Spinal cord (tissue), 10 donors: ENCODE data around the gene DIP2C. TPM values are rescaled to one million over a fixed set of nuclear protein-coding genes. Genes with fewer than 3 reads are reported as not detected.
"Not testable (repeated sequence)": the region's sequence is repeated elsewhere in the genome, so short reads cannot be mapped to it uniquely, and the experiment has no call there.

Source experiments
- DNase-seq, 6 donors: peaks; one replicate each; pipeline versions ENCODE4 v3.0.0 to v3.0.0-alpha.2; 2013 to 2015; ENCODE audit warnings: low spot score in 6 of 6, low read depth in 4 of 6
- H3K27ac ChIP-seq: one replicate; pipeline ENCODE4 v1.5.1; 2013; ENCODE audit warnings: low read depth, low read length, control low read depth
- H3K27me3 ChIP-seq: one replicate; pipeline ENCODE4 v1.6.1; 2013; ENCODE audit warnings: low read length; ENCODE audit not compliant: control insufficient read depth, insufficient read depth
- H3K36me3 ChIP-seq: one replicate; pipeline ENCODE4 v1.6.1; 2013; ENCODE audit warnings: low read length; ENCODE audit not compliant: control insufficient read depth, insufficient read depth
- H3K4me1 ChIP-seq: one replicate; pipeline ENCODE4 v1.6.1; 2013; ENCODE audit warnings: low read length; ENCODE audit not compliant: control insufficient read depth, insufficient read depth
- H3K4me3 ChIP-seq: one replicate; pipeline ENCODE4 v1.5.1; 2013; ENCODE audit warnings: low read depth, low read length, control low read depth
- H3K9me3 ChIP-seq: one replicate; pipeline ENCODE4 v1.6.1; 2013; ENCODE audit warnings: low read length; ENCODE audit not compliant: control insufficient read depth, insufficient read depth
- WGBS: methylation state at CpG from one replicate; pipeline ENCODE4 v1.1.5; 2013; ENCODE audit warnings: missing lambda C conversion rate; ENCODE audit not compliant: insufficient coverage; 5-methylcytosine and 5-hydroxymethylcytosine counted together
- polyA plus RNA-seq, 2 donors: library from polyadenylated mRNA; unstranded; fragments of 120-200 nt; gene quantifications; one replicate each; pipeline ENCODE4 v1.2.1, GENCODE V29; 2013; ENCODE audit not compliant: insufficient read length in 2 of 2
- total RNA-seq, 2 donors: library from RNA; depleted of rRNA in 1 of 2; stranded (reverse); fragments of 120-200 nt in 1 of 2; fragments of >200 nt in 1 of 2; gene quantifications; one replicate each; pipeline versions ENCODE4 v1.2.3 to v1.2.4, GENCODE V29; 2013 to 2014
- donor health status: healthy.

The DIP2C gene
- total and polyA plus RNA-seq, 4 donors, result 15.4 to 36.3 (median 29.3) TPM

DNA sequence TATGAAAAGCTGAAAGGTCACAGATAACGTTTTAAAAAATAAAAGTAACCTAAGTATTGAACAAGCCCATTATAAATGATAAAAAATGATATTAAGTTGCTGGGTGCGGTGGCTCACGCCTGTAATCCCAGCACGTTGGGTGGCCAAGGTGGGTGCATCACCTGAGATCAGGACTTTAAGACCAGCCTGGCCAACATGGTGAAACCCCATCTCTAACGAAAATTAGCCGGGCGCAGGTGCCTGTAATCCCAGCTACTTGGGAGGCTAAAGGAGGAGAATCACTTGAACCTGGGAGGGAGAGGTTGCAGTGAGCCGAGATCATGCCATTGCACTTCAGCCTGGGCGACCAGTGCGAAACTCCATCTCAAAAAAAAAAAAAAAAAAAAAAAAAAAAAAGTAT is 93.3 kb downstream of the DIP2C start:
- H3K27ac ChIP-seq, DNase-seq, H3K27me3 ChIP-seq, H3K36me3 ChIP-seq, H3K4me3 ChIP-seq, H3K9me3 ChIP-seq: not testable (repeated sequence)
- WGBS, result 100% methylated on average over 6 of the region's 10 CpGs
- peaks cover 29% of the 10 kb centered on the region for H3K4me1 ChIP-seq

DNA sequence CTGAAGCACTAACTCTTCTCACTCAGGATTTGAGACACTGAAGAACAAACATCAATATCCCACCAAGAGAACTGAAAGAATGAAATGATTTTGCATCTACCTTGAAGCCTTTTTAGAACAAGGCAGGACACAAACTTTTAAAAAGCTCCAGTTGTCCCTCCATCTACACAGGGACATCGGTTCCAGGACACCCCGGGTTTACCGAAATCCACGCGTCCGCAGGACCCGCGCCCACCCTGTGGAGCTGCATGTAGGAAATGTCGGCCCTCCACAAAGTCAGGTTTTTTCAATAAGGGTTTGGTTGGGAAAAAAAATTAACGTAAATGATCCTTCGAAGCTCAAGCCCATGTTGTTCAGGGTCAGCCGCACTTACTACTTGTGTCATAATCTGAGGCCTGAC is 94.0 kb downstream of the DIP2C start:
- Histone ChIP-seq H3K27me3 (no peaks in the 10 kb centered on the region), H3K27ac (no peak overlapping the region), H3K4me1 (peaks cover 29% of the 10 kb centered on the region), H3K4me3 (no peak overlapping the region), H3K36me3 (no peaks in the 10 kb centered on the region), H3K9me3 (no peaks in the 10 kb centered on the region)
- no peak for DNase-seq
- 94% methylated on average over 6 of the region's 12 CpGs for WGBS

DNA sequence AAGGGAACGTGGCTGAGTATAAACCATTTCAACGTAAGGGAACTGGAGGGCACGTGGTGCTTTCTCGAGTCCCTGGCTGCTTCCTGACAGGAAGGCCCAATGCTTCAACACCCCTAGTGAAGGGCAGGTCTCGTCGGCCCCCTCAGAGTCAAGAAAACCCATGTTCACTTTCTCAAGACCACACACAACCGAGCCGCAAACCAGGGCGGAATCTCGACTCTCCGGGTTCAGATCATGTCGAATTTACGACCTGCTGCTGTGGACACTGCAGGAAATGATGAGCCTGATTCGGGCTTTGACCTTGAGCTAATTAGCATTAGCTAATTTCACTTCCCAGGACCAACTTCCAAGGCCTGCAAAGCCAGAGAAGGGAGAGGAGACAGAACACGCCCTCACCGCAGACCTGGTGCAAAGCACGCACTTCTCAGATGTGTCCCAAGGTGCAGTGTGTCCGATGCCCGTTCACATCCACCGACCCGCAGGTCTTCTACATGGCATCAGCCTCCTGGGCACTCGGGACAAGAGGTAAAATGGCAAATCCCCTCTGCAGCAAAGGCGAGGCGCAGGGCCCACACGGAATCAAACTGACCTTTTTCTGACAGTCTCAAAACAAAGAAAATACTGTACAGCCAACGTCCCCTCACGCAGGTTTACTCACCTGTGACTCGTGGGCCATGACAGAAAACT is 94.7 kb downstream of the DIP2C start:
- H3K27me3 ChIP-seq, result no peaks in the 10 kb centered on the region
- H3K36me3 ChIP-seq, result no peaks in the 10 kb centered on the region
- peaks cover 22% of the 10 kb centered on the region for H3K4me1 ChIP-seq
- 90% methylated on average over 28 of the region's 28 CpGs for WGBS
- no peak overlapping the region for H3K4me3 ChIP-seq
- DNase-seq, result no peak
- H3K27ac ChIP-seq, result no peak overlapping the region
- H3K9me3 ChIP-seq, result no peaks in the 10 kb centered on the region

DNA sequence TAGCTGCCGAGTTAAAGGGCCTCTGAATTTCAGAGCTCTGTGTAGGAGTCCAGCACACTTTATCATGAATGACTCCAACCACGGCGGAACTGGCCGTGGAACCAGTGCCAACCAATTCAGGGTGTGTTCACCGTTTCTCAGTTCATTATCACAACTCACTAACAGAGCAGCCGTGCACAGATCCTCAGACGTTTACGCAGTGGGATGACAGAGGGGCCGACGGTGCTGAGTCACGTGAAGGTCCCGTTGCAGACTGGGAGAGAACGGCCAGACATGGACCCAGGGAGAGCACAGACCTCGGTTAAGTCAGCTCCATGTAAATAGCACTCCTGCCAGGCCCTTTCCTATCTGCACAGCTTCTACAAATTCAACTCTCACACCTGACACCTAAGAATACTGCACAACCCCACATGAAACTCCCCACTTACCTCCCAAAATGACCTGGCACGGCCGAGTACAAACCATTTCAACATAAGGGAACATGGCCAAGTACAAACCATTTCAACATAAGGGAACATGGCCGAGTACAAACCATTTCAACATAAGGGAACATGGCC is 95.5 kb downstream of the DIP2C start:
- no peaks in the 10 kb centered on the region for H3K9me3 ChIP-seq
- no peak overlapping the region for H3K27ac ChIP-seq
- no peaks in the 10 kb centered on the region for H3K27me3 ChIP-seq
- H3K36me3 ChIP-seq, result no peaks in the 10 kb centered on the region
- WGBS, result 74% methylated on average over 14 of the region's 17 CpGs
- DNase-seq, result no peak
- peaks cover 17% of the 10 kb centered on the region for H3K4me1 ChIP-seq
- no peak overlapping the region for H3K4me3 ChIP-seq

DNA sequence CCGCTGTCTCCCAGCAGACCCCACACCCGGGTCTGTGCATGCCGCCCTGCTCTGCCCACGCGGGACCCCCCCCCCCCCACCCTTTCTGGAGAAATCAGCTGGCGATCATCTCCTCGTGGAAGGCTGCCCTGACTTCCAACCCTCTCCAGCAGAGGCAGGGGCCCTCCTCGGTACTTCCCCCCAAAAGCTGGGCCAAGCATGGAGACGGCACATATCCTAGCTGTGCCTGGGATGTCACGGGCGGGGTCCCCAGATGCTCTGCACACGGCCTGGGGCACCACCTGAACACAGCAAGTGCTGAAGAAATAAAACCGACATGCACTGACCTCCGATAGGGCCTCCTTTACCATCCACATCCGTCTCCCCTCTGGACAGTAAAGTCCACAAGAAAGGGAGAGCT is 96.0 kb downstream of the DIP2C start:
- Histone ChIP-seq H3K27ac (no peak overlapping the region), H3K36me3 (peaks cover 2% of the 10 kb centered on the region), H3K4me3 (no peak overlapping the region), H3K4me1 (peaks cover 17% of the 10 kb centered on the region), H3K9me3 (no peaks in the 10 kb centered on the region), H3K27me3 (no peaks in the 10 kb centered on the region)
- 88% methylated on average over 8 of the region's 15 CpGs for WGBS
- no peak for DNase-seq

DNA sequence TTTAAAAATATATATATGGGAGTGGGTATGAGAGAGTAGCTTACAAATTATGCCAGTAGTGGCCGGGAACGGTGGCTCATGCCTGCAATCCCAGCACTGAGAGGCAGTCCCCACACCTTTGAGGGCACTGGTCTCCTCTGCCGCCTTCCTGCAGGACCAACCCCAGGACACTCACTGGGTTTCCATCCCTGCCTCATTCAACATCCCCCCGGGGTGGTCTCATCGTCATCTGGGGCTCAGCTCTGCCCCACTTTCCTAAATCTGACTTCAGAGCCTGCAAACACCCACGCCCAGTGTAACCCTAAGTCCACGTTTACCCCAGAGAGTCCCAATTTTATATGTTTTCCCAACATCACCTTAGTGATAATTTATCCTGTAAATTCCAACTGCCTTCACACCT is 96.5 kb downstream of the DIP2C start:
- WGBS, result 89% methylated on average over 7 of the region's 7 CpGs
- no peaks in the 10 kb centered on the region for H3K27me3 ChIP-seq
- peaks cover 3% of the 10 kb centered on the region for H3K36me3 ChIP-seq
- no peak overlapping the region for H3K4me3 ChIP-seq
- H3K27ac ChIP-seq, result no peak overlapping the region
- H3K4me1 ChIP-seq, result peaks cover 16% of the 10 kb centered on the region
- H3K9me3 ChIP-seq, result no peaks in the 10 kb centered on the region
- no peak for DNase-seq

DNA sequence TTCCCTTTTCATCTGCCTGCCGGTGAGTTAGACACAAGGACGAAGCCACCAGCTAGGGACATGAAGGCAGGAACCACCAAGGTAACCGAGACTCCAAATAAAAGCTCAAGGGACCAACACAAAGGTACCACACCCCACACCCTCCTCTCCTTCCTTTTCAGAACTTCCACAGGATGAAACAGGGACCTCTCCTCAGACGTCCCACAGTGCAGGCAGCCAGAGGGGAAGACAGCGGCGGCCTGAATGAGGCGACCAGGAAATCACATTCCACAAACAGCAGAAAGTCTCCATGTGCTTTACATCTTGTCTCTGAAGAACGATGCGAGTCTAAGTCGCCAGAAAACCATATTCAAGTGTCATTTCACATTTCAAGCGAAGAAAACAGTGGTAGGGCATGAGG is 97.8 kb downstream of the DIP2C start:
- WGBS, result 63% methylated on average over 7 of the region's 11 CpGs

DNA sequence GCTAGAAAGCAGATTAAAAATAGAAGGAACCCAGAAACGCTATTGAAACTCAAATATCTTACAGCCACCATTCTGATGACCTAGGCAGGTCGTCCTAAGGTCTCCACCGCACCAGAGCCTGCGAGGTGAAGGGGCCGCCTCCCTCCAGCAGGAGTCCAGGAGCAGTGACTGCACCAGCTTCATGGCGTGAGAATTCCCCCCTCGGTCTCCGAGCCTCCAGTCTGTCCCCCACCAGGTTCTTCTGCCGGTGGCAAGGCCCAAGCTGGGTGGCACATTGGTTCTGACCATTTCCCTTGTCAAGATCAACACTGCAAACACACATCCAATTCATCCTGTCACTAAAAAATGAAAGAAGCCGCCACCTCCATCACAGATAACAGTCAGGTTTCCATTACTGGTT is 98.7 kb downstream of the DIP2C start:
- DNase-seq, result no peak
- Histone ChIP-seq H3K27ac (no peak overlapping the region), H3K4me1 (peaks cover 17% of the 10 kb centered on the region), H3K27me3 (no peaks in the 10 kb centered on the region), H3K9me3 (no peaks in the 10 kb centered on the region), H3K4me3 (no peak overlapping the region), H3K36me3 (peaks cover 3% of the 10 kb centered on the region)
- 100% methylated on average over 7 of the region's 10 CpGs for WGBS

More for the DNA sequence above, 97.8 kb downstream of the DIP2C start:
- Histone ChIP-seq H3K4me3 (no peak overlapping the region), H3K27me3 (no peaks in the 10 kb centered on the region), H3K36me3 (peaks cover 3% of the 10 kb centered on the region), H3K27ac (no peak overlapping the region), H3K4me1 (peaks cover 12% of the 10 kb centered on the region), H3K9me3 (no peaks in the 10 kb centered on the region)
- DNase-seq, result no peak

DNA sequence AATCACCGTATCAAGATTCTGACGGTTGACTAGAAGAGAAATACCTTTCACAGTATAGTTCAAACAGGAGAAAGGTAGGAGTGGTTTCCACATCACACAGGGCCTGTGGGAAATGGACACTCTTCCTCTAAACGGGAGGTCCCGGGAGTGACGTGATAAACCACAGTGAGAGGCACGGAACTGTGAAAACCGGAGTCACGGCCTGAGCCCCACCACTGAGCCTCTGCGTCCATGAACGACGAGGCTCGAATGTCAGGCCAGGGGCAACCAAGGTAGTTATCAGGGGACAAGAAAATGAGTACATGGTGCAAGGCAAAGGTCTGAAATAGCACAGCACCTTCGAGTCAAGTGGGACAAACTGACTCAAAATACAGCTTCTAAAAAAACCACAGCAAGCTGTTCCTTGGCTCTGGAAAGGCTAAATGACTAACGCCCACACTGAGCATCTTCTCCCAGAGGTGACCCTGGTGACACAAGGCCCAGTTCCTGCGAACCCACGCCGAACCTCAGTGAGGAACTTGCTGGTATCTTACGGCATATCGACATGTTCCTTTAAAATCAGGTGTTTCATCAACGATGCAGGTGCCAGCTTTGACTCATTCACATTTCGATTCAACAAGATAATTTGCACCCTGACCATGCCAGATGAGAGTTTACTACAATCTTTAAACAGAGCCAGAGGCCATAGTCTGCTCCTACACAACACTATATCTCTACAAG is 99.3 kb downstream of the DIP2C start:
- no peak overlapping the region for H3K4me3 ChIP-seq
- peaks cover 17% of the 10 kb centered on the region for H3K4me1 ChIP-seq
- no peaks in the 10 kb centered on the region for H3K9me3 ChIP-seq
- peaks cover 3% of the 10 kb centered on the region for H3K36me3 ChIP-seq
- no peak overlapping the region for H3K27ac ChIP-seq
- DNase-seq, result no peak
- WGBS, result 85% methylated on average over 19 of the region's 21 CpGs
- no peaks in the 10 kb centered on the region for H3K27me3 ChIP-seq
